Bronchial epithelial cell (primary cell): Measurements from ENCODE around the gene PLEKHG3. TPM values are rescaled to one million over a fixed set of nuclear protein-coding genes. Genes with fewer than 3 reads are reported as not detected.

Experiments
- DNase-seq: peaks from one replicate; pipeline ENCODE4 v3.0.0-alpha.2; 2010; ENCODE audit warnings: low read depth
- FAIRE-seq: peaks from 2 replicates; lab custom pipeline; 2011; peaks lifted over from hg19 to GRCh38; lab: Jason Lieb, UNC
- H3K27me3 ChIP-seq: 2 replicates; pipeline ENCODE4 v1.5.1; 2011; ENCODE audit warnings: low read length; ENCODE audit not compliant: control insufficient read depth, insufficient read depth
- H3K36me3 ChIP-seq: 2 replicates; pipeline ENCODE4 v1.5.1; 2011; ENCODE audit warnings: low read length; ENCODE audit not compliant: control insufficient read depth, insufficient read depth
- H3K4me3 ChIP-seq: 2 replicates; pipeline ENCODE4 v1.5.1; 2011; ENCODE audit warnings: mild to moderate bottlenecking, low read depth, low read length, control low read depth
- total RNA-seq: library from RNA; depleted of rRNA; stranded (reverse); fragments of >200 nt; gene quantifications from 2 replicates; pipeline ENCODE4 v1.2.1, GENCODE V29; 2014
- TF ChIP-seq, protein P1 (sequence below): IDR thresholded peaks from 2 replicates; pipeline ENCODE4 v1.5.1; 2011; ENCODE audit warnings: mild to moderate bottlenecking, moderate library complexity, low read length, control low read depth, inconsistent platforms; ENCODE audit not compliant: insufficient read depth, severe bottlenecking

PLEKHG3 gene
- total RNA-seq, 1 donor from 2014 or later = 32.4 TPM

DNA sequence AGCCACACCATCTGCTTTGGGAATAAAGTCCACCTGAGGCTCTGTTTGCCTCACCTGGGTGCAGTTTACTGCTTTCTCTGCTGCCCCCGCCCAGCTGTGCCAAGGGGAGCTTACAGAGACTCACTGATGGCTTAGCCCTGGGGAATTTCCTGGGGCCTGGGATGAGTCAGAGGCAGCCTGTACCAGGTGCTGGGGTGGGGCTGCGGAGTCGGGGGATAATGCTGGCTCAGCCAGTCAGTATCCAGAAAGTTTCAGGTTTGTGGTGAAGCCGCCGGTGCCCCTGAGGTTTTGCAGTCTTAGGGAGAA lies 22.3 kb downstream of the PLEKHG3 start:
- TF ChIP-seq, protein P1, sequence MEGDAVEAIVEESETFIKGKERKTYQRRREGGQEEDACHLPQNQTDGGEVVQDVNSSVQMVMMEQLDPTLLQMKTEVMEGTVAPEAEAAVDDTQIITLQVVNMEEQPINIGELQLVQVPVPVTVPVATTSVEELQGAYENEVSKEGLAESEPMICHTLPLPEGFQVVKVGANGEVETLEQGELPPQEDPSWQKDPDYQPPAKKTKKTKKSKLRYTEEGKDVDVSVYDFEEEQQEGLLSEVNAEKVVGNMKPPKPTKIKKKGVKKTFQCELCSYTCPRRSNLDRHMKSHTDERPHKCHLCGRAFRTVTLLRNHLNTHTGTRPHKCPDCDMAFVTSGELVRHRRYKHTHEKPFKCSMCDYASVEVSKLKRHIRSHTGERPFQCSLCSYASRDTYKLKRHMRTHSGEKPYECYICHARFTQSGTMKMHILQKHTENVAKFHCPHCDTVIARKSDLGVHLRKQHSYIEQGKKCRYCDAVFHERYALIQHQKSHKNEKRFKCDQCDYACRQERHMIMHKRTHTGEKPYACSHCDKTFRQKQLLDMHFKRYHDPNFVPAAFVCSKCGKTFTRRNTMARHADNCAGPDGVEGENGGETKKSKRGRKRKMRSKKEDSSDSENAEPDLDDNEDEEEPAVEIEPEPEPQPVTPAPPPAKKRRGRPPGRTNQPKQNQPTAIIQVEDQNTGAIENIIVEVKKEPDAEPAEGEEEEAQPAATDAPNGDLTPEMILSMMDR = no peak
- peaks cover 34% of the 10 kb centered on the region for H3K36me3 ChIP-seq
- no peak for FAIRE-seq
- peak; percentile 95 for DNase-seq
- H3K4me3 ChIP-seq = no peak overlapping the region
- no peaks in the 10 kb centered on the region for H3K27me3 ChIP-seq

- TF ChIP-seq, protein P1 = no peak
- FAIRE-seq (no peak), DNase-seq (no peak)
- Histone ChIP-seq H3K36me3 (peaks cover 39% of the 10 kb centered on the region), H3K4me3 (no peak overlapping the region), H3K27me3 (no peaks in the 10 kb centered on the region)
These were observed 23.4 kb downstream of the PLEKHG3 start for GRCh38 chr14:64727551-64728071.

GRCh38 chr14:64728106-64728505 lies 23.9 kb downstream of the PLEKHG3 start:
- no peak for FAIRE-seq
- Histone ChIP-seq H3K27me3 (no peaks in the 10 kb centered on the region), H3K36me3 (peaks cover 42% of the 10 kb centered on the region), H3K4me3 (no peak overlapping the region)
- no peak for DNase-seq
- TF ChIP-seq, protein P1 = no peak

DNA sequence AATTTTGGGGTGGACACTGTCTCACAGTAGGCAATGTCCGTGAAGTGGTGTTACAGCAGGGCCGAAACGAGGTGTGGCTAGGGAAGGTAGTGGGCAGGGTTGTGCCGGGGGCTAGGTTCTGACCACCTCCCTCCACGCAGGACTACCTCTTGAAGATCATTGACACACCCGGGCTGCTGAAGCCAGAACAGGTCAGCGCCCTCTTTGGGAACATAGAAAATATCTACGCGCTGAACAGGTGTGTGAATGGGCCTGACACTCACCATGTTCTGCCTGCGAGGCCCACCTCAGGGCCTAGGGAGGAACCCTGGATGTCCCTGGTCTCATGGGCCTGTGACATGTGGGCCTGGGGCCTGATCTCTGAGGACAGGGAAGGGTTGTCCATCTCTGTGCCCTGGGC lies 24.6 kb downstream of the PLEKHG3 start:
- TF ChIP-seq, protein P1 = no peak
- DNase-seq (no peak), FAIRE-seq (no peak)
- H3K27me3 ChIP-seq = no peaks in the 10 kb centered on the region
- H3K4me3 ChIP-seq = no peak overlapping the region
- peaks cover 47% of the 10 kb centered on the region for H3K36me3 ChIP-seq

DNA sequence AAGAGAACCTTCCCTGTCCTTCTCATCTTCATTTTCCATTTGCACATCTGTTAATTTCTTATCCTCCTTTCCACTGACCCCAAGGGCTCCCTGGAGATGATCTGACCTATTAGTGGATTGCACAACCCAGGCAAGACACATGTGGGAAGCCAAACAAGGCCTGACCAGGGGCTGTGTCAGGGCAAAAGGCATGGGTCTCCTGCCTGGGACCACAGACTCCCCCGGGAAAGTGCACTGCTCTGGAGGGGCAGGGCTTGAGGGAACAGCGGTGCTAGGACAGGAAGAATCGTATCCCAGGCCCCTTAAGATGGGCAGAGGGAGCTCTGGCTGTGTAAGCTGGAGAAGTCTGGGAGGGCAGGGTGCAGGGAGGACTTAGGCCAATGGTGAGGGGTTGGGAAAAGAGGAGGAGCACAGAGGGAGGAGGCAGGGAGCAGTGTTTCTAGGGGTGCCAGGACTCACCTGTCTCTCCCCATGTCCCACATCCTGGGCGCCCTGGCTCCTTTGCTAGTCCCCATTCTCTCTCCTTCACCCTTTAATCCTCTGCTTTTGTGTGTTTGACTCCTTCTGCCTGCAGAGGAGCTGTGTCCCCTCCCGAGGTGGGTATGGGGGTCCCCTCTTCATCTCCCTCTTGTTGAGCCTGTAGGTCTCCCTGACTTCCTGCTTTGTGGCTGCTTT lies 25.3 kb downstream of the PLEKHG3 start:
- DNase-seq = no peak
- TF ChIP-seq, protein P1 = no peak
- no peak for FAIRE-seq
- Histone ChIP-seq H3K27me3 (no peaks in the 10 kb centered on the region), H3K36me3 (peaks cover 48% of the 10 kb centered on the region), H3K4me3 (no peak overlapping the region)

DNA sequence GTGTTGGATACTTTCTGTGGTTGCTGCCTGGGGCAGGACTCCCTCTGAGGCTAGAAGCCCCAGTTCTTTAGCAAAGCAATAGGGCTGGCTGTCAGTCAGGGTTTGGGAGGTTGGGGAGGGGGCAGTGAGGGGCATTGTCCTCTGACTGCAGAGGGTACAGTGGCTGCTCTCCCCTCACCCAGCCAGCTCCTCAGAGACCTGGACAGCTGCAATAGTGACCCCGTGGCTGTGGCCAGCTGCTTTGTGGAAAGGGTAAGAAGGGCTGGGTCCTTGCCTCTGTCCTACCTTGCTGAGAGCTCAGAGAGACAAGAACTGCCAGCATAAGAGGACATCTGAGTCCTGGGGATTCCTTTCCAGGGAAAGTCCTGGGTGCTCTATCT lies 25.8 kb downstream of the PLEKHG3 start:
- H3K36me3 ChIP-seq = peaks cover 49% of the 10 kb centered on the region
- TF ChIP-seq, protein P1 = no peak
- no peak overlapping the region for H3K4me3 ChIP-seq
- FAIRE-seq (no peak), DNase-seq (no peak)
- no peaks in the 10 kb centered on the region for H3K27me3 ChIP-seq
